T47D (cell line): Measurements from ENCODE around the gene AQP5.
"Not testable (repeated sequence)": the region's sequence is repeated elsewhere in the genome, so short reads cannot be mapped to it uniquely, and the experiment has no call there.

Experiments
- DNase-seq, 2 experiments: peaks; one replicate each; pipeline versions ENCODE4 v3.0.0 to v3.0.0-alpha.2; 2011 to 2012; ENCODE audit warnings: low read depth in 1 of 2, low spot score in 1 of 2
- JUND ChIP-seq: IDR thresholded peaks from 2 replicates; pipeline ENCODE4 v1.6.1; 2012; ENCODE audit warnings: low read depth
- in situ Hi-C: cut with HindIII; loops from 2 replicates; pipeline ENCODE4 v1.10.0; 2016; ENCODE audit warnings: low sequenced_read_pairs, low pct_unique_long_range_greater_than_20kb

Gene AQP5

GRCh38 chr12:49975318-49975761 is 13.7 kb downstream of the AQP5 start:
- in situ Hi-C loops: no loop called here
- DNase-seq: no peak
- no peak for TF ChIP-seq JUND

- in situ Hi-C loops: no loop called here
- no peak for TF ChIP-seq JUND
Observed at GRCh38 chr12:49976557-49976956, 14.9 kb downstream of the AQP5 start.

GRCh38 chr12:49978125-49978524 is 16.5 kb downstream of the AQP5 start:
- no peak for TF ChIP-seq JUND
- in situ Hi-C loops: no loop called here
- no peak for DNase-seq

More at GRCh38 chr12:49976557-49976956, 14.9 kb downstream of the AQP5 start:
- no peak for DNase-seq

GRCh38 chr12:49979016-49979586 is 17.4 kb downstream of the AQP5 start:
- in situ Hi-C loops: no loop called here
- no peak for TF ChIP-seq JUND

GRCh38 chr12:49979791-49980190 is 18.1 kb downstream of the AQP5 start:
- in situ Hi-C loops: no loop called here
- DNase-seq: no peak

More at GRCh38 chr12:49979016-49979586, 17.4 kb downstream of the AQP5 start:
- DNase-seq: no peak

GRCh38 chr12:49980501-49981349 is 19.1 kb downstream of the AQP5 start:
- TF ChIP-seq JUND: no peak
- in situ Hi-C loops: no loop called here
- DNase-seq: no peak

More at GRCh38 chr12:49979791-49980190, 18.1 kb downstream of the AQP5 start:
- TF ChIP-seq JUND: no peak

- in situ Hi-C loops: no loop called here
- DNase-seq: no peak
- no peak for TF ChIP-seq JUND
Observed at GRCh38 chr12:49982246-49983087, 20.8 kb downstream of the AQP5 start.

- in situ Hi-C loops: no loop called here
Observed at GRCh38 chr12:49983892-49984291, 22.2 kb downstream of the AQP5 start.

GRCh38 chr12:49984476-49985359 is 23.0 kb downstream of the AQP5 start:
- in situ Hi-C loops: no loop called here
- TF ChIP-seq JUND: no peak
- no peak for DNase-seq

More at GRCh38 chr12:49983892-49984291, 22.2 kb downstream of the AQP5 start:
- no peak for DNase-seq
- no peak for TF ChIP-seq JUND

GRCh38 chr12:49985981-49986380 is 24.3 kb downstream of the AQP5 start:
- no peak for DNase-seq
- in situ Hi-C loops: no loop called here
- no peak for TF ChIP-seq JUND

GRCh38 chr12:49986476-49986875 is 24.8 kb downstream of the AQP5 start:
- in situ Hi-C loops, DNase-seq: not testable (repeated sequence)

- TF ChIP-seq JUND: no peak
- in situ Hi-C loops: no loop called here
- no peak for DNase-seq
Observed at GRCh38 chr12:49987625-49988303, 26.1 kb downstream of the AQP5 start.

GRCh38 chr12:49989400-49989799 is 27.7 kb downstream of the AQP5 start:
- in situ Hi-C loops: not testable (repeated sequence)

More at GRCh38 chr12:49989400-49989799, 27.7 kb downstream of the AQP5 start:
- not testable (repeated sequence) for DNase-seq
